Forelimb muscle (tissue), 1 donor: Measurements from ENCODE around the gene CA5A. TPM values are rescaled to one million over a fixed set of nuclear protein-coding genes. Genes with fewer than 3 reads are reported as not detected.

Experiments used
- DNase-seq: peaks from one replicate; pipeline ENCODE4 v3.0.0-alpha.2; 2013; ENCODE audit warnings: low read depth
- polyA plus RNA-seq: library from polyadenylated mRNA; unstranded; fragments of 120-200 nt; gene quantifications from one replicate; pipeline ENCODE4 v1.2.1, GENCODE V29; 2013; ENCODE audit not compliant: insufficient read length

Gene CA5A
- polyA plus RNA-seq, 1 donor: 0.11 TPM

DNA sequence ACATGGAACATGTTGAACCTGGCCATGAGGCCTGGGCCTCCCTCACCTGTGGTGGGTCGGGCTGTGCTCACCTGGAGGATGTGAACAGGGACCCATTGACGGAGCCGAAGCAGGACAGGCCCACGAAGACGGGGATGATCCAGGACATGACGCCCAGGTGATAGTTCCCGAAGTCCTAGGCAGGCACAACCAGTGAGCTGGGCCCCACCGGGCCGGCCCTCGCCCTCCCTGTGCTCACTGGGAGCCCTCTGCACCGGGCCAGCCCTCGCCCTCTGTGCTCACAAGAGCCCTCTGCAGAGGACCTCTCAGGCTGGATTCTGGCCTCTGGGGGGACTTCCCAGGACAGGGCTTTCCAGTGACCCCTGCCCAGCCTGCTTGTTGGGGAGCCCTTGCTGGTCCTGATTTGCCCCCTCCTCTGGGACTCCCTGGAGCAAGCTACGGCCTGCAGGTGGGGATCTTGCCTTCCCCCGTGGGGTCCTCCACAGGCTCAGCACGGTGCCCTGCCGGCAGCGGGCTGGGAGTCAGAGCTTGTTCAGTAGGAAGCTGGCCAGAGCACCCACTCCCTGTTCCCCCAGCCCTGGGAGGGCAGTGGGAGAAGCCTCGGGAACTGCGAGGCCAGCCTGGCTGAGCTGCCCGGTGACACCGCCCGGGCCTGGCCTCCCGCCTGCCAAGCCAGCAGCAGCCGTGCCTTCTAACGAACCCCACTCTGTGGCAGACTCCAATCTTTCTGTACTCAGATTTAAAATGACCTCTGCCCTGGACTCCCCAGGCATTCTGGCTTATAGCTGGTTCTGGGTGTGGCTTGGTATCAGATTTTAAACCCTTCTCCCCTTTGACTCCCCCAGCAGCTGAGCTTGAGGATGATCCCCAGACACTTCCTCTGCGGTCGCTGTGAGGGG is 97.4 kb downstream of the CA5A start:
- DNase-seq: no peak

Other genes starting within 250 kb of the CA5A start
- gene KLHDC4, start 170.5 kb downstream of the CA5A start, polyA plus RNA-seq: 26.5 TPM
- gene SLC7A5, start 67.0 kb downstream of the CA5A start, polyA plus RNA-seq: 10.8 TPM
- gene BANP, start 14.9 kb upstream of the CA5A start, polyA plus RNA-seq: 14.0 TPM